AG09309 (cell line): ENCODE data around the gene NUDT16.
A peak's percentile ranks its signal among the peaks of the same experiment; 100 is the strongest.

Experiments used
- DNase-seq: peaks from one replicate; pipeline ENCODE4 v3.0.0-alpha.2; 2010; ENCODE audit warnings: low read depth
- H3K4me3 ChIP-seq: 2 replicates; pipeline ENCODE4 v1.5.1; 2011; ENCODE audit warnings: mild to moderate bottlenecking, low read depth, low read length, moderate library complexity; ENCODE audit not compliant: control insufficient read depth
- TF ChIP-seq, protein P1 (sequence below): IDR thresholded peaks from 2 replicates; pipeline ENCODE4 v1.5.1; 2011; ENCODE audit warnings: mild to moderate bottlenecking, low read depth, low read length, inconsistent platforms; ENCODE audit not compliant: insufficient read depth, control insufficient read depth; ENCODE audit errors: missing control alignments

The NUDT16 gene

DNA sequence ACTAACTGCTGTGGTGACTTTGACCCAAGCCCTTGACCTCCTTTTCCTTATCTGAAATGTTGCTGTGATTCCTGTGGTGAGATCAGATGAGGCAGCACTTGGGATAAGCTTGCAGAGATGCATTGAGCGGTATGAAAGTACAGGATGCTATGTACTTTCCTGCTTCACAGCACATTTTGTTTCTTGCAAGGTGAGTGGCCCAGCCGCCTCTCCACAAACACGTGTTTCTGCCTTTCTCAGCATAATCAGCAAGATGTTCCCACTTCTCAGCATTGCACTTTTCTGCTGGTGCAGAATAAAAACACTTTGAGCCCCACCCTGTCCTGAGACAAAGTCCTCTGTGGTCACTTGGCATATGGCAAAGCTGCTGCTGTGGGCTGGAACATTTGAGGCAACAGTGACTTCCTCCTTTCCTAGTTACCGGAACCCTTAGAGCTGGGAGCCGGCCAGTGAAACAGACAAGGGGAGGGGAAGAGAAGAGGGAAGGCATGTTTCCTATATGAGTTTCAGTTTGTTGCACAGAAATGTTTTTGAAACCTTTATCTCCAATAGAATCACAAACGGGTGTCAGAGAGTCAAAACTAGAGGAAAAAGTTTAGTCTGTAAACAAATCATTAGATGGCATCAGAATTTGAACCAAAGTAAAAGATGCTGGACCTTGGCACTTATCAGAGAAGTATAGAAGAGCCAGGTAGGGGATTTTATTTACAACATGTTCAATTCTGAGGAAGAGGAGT, 5.0 kb downstream of the NUDT16 start:
- no peak overlapping the region for H3K4me3 ChIP-seq
- no peak for DNase-seq
- TF ChIP-seq, protein P1, sequence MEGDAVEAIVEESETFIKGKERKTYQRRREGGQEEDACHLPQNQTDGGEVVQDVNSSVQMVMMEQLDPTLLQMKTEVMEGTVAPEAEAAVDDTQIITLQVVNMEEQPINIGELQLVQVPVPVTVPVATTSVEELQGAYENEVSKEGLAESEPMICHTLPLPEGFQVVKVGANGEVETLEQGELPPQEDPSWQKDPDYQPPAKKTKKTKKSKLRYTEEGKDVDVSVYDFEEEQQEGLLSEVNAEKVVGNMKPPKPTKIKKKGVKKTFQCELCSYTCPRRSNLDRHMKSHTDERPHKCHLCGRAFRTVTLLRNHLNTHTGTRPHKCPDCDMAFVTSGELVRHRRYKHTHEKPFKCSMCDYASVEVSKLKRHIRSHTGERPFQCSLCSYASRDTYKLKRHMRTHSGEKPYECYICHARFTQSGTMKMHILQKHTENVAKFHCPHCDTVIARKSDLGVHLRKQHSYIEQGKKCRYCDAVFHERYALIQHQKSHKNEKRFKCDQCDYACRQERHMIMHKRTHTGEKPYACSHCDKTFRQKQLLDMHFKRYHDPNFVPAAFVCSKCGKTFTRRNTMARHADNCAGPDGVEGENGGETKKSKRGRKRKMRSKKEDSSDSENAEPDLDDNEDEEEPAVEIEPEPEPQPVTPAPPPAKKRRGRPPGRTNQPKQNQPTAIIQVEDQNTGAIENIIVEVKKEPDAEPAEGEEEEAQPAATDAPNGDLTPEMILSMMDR, result no peak

DNA sequence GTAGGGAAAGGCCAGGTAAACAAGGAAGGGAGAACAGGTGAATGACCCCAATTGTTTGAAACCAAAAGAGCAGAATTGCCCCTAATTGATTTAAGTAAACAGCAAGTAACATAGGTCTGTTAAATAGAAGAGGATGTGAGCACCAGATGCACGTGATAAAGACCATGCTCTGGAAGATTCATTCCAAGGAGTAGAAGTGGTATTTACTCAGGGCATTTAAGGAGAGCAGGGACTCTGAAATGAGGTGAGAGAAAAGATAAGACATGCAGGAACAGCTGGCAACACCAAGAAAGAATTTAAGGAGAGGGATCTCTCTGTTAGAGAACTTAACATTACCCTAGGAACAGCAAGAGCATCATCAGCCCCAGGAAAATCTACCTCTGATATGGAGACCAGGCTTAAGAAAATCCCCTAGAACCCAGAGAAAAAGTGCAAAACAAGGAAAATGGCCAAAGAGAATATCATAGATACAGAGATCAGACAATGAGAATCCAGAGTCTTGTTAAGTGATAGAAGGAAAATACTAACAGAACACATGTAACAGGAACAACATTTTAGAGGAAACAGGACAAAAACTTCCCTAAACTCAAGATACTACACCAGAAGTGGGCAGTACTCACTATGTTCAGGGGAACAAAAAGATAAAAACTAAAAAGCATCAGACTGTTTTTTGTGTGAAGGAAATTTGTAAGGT, 6.4 kb downstream of the NUDT16 start:
- no peak for DNase-seq
- TF ChIP-seq, protein P1, result no peak

GRCh38 chr3:131388490-131388799, 6.9 kb downstream of the NUDT16 start:
- TF ChIP-seq, protein P1, result no peak
- DNase-seq, result peak; percentile 7
- no peak overlapping the region for H3K4me3 ChIP-seq

More for the DNA sequence above, 6.4 kb downstream of the NUDT16 start:
- no peak overlapping the region for H3K4me3 ChIP-seq

- no peak for DNase-seq
- H3K4me3 ChIP-seq, result no peak overlapping the region
- TF ChIP-seq, protein P1, result no peak
These were observed 8.8 kb downstream of the NUDT16 start for GRCh38 chr3:131390331-131390730.

DNA sequence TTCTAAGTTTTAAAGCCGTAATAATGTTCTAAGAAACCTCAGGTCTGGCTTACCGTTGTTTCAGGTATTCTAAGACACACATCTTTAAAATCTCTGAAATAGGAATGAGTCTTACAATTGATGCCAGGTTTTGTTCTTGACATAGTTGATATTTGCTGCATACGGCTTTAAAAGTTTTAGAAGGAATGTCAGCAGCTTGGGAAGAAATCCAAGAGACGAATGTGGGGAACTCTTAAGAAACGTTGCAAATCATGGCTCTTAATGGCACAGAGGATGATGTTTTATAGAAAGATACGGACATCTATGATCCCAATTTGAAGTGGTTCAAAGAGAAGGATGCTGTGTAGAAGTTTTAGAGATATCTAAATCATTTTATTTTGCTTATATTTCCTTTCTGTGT, 11.5 kb downstream of the NUDT16 start:
- DNase-seq, result no peak
- H3K4me3 ChIP-seq, result no peak overlapping the region
- TF ChIP-seq, protein P1, result no peak

- TF ChIP-seq, protein P1, result no peak
- no peak for DNase-seq
- no peak overlapping the region for H3K4me3 ChIP-seq
These were observed 12.3 kb downstream of the NUDT16 start for GRCh38 chr3:131393868-131394267.
